GM23338 (cell line): ENCODE results near the gene TMA7B. TPM values are rescaled to one million over a fixed set of nuclear protein-coding genes. Genes with fewer than 3 reads are reported as not detected.

Experiments used
- ATAC-seq: fragments of 200-7000 bp; cut with Tn5 transposase; 3 replicates; pipeline ENCODE4 v1.9.1; 2020
- DNase-seq: peaks from one replicate; pipeline ENCODE4 v3.0.0-alpha.2; 2015; ENCODE audit warnings: low spot score
- H2AFZ ChIP-seq: fragments of 200-600 bp; sonication (generic); 2 replicates; pipeline ENCODE4 v1.8.0; 2016; ENCODE audit warnings: antibody characterized with exemption, mild to moderate bottlenecking, moderate library complexity
- H3F3A ChIP-seq: fragments of 200-600 bp; sonication (generic); replicated peaks from 2 replicates; pipeline ENCODE4 v1.8.0; 2017; ENCODE audit warnings: antibody characterized with exemption, mixed run types, low read depth
- H3K27ac ChIP-seq: fragments of 200-600 bp; sonication (generic); 2 replicates; pipeline ENCODE4 v1.6.1; 2016; ENCODE audit warnings: low read depth
- H3K27me3 ChIP-seq: fragments of 200-600 bp; sonication (generic); 2 replicates; pipeline ENCODE4 v1.8.0; 2016; ENCODE audit warnings: mild to moderate bottlenecking, mixed run types, moderate library complexity; ENCODE audit not compliant: insufficient read depth
- H3K36me3 ChIP-seq: fragments of 200-600 bp; sonication (generic); 2 replicates; pipeline ENCODE4 v1.8.0; 2016; ENCODE audit warnings: mild to moderate bottlenecking; ENCODE audit not compliant: insufficient read depth
- H3K4me1 ChIP-seq: fragments of 200-600 bp; sonication (generic); 2 replicates; pipeline ENCODE4 v1.8.0; 2016; ENCODE audit warnings: mild to moderate bottlenecking, moderate library complexity; ENCODE audit not compliant: insufficient read depth
- H3K4me2 ChIP-seq: fragments of 200-600 bp; sonication (generic); 2 replicates; pipeline ENCODE4 v1.7.1; 2017; ENCODE audit warnings: mixed run types
- H3K4me3 ChIP-seq: fragments of 200-600 bp; sonication (generic); 2 replicates; pipeline ENCODE4 v1.6.1; 2016; ENCODE audit warnings: mixed run types
- H3K79me2 ChIP-seq: fragments of 200-600 bp; sonication (generic); replicated peaks from 2 replicates; pipeline ENCODE4 v1.8.0; 2017; ENCODE audit warnings: mild to moderate bottlenecking; ENCODE audit not compliant: insufficient read depth
- H3K9me2 ChIP-seq: fragments of 200-600 bp; sonication (generic); 2 replicates; pipeline ENCODE4 v1.8.0; 2017; ENCODE audit not compliant: insufficient read depth
- H4K20me1 ChIP-seq: fragments of 200-600 bp; sonication (generic); replicated peaks from 2 replicates; pipeline ENCODE4 v1.8.0; 2017; ENCODE audit warnings: mild to moderate bottlenecking; ENCODE audit not compliant: insufficient read depth
- H3K27ac Mint-ChIP-seq: 2 replicates; pipeline ENCODE4 v1.8.0; 2020; ENCODE audit warnings: inconsistent platforms, mild to moderate bottlenecking, moderate library complexity, mixed read lengths
- H3K27me3 Mint-ChIP-seq: 3 replicates; pipeline ENCODE4 v1.8.0; 2022; ENCODE audit warnings: low read depth, mild to moderate bottlenecking, moderate library complexity, mixed read lengths, inconsistent platforms; ENCODE audit not compliant: insufficient read depth, poor library complexity
- H3K36me3 Mint-ChIP-seq: 3 replicates; pipeline ENCODE4 v1.8.0; 2021; ENCODE audit warnings: low read depth, mild to moderate bottlenecking, inconsistent platforms, moderate library complexity, mixed read lengths
- H3K4me1 Mint-ChIP-seq: 3 replicates; pipeline ENCODE4 v1.8.0; 2020; ENCODE audit warnings: mild to moderate bottlenecking, inconsistent platforms, mixed read lengths
- H3K4me3 Mint-ChIP-seq: 3 replicates; pipeline ENCODE4 v1.8.0; 2021; ENCODE audit warnings: moderate library complexity, mild to moderate bottlenecking, inconsistent platforms, mixed read lengths
- H3K9me3 Mint-ChIP-seq: 3 replicates; pipeline ENCODE4 v1.8.0; 2020; ENCODE audit warnings: moderate library complexity, mild to moderate bottlenecking, inconsistent platforms, mixed read lengths
- CREB1 ChIP-seq: fragments of 250-450 bp; sonication (Bioruptor Pico); IDR thresholded peaks from 2 replicates; pipeline ENCODE4 v1.5.0; 2020; ENCODE audit warnings: low read depth, mild to moderate bottlenecking, moderate library complexity
- CTCF ChIP-seq, 2 experiments: fragments of 200-600 bp in 1 of 2; sonication (generic) in 1 of 2; conservative IDR thresholded peaks; 2 replicates each; pipeline versions ENCODE4 v1.5.1 to v1.6.1; 2016 to 2017; ENCODE audit warnings: antibody characterized with exemption in 2 of 2, low read depth in 2 of 2, mild to moderate bottlenecking in 2 of 2, moderate library complexity in 1 of 2
- ETS1 ChIP-seq: IDR thresholded peaks from 2 replicates; pipeline ENCODE4 v1.6.1; 2016; ENCODE audit warnings: antibody characterized with exemption
- EZH2 ChIP-seq: fragments of 200-600 bp; sonication (generic); IDR thresholded peaks from one replicate; pipeline ENCODE4 v1.8.0; 2017; ENCODE audit warnings: antibody characterized with exemption, mild to moderate bottlenecking, low read depth; ENCODE audit not compliant: unreplicated experiment
- EZH2phosphoT487 ChIP-seq: fragments of 200-600 bp; sonication (generic); IDR thresholded peaks from one replicate; pipeline ENCODE4 v1.8.1; 2018; ENCODE audit warnings: antibody characterized with exemption; ENCODE audit not compliant: unreplicated experiment
- JUNB ChIP-seq: IDR thresholded peaks from one replicate; pipeline ENCODE4 v1.6.1; 2016; ENCODE audit warnings: antibody characterized with exemption; ENCODE audit not compliant: unreplicated experiment
- NANOG ChIP-seq: IDR thresholded peaks from 2 replicates; pipeline ENCODE4 v1.6.1; 2016; ENCODE audit warnings: antibody characterized with exemption, borderline replicate concordance
- POLR2AphosphoS5 ChIP-seq: IDR thresholded peaks from 2 replicates; pipeline ENCODE4 v1.6.1; 2016; ENCODE audit warnings: antibody characterized with exemption, low read depth
- STAT1 ChIP-seq: IDR thresholded peaks from one replicate; pipeline ENCODE4 v1.6.1; 2016; ENCODE audit warnings: antibody characterized with exemption; ENCODE audit not compliant: unreplicated experiment
- ZNF114 ChIP-seq: fragments of 250-450 bp; sonication (Bioruptor Pico); IDR thresholded peaks from 2 replicates; pipeline ENCODE4 v1.5.0; 2020; ENCODE audit warnings: mild to moderate bottlenecking, moderate library complexity
- ZNF331 ChIP-seq: fragments of 250-450 bp; sonication (Bioruptor Pico); IDR thresholded peaks from 2 replicates; pipeline ENCODE4 v1.5.0; 2020; ENCODE audit warnings: low read depth, mild to moderate bottlenecking, moderate library complexity
- ZNF462 ChIP-seq: fragments of 250-450 bp; sonication (Bioruptor Pico); IDR thresholded peaks from 2 replicates; pipeline ENCODE4 v1.5.0; 2020; ENCODE audit warnings: mild to moderate bottlenecking, moderate library complexity
- polyA plus RNA-seq: library from polyadenylated mRNA; unstranded; fragments of >200 nt; fragmentation: Nextera tagmentation; extraction: Ambion mirVana; gene quantifications from 2 replicates; pipeline ENCODE4 v1.2.1, GENCODE V29; 2016
- total RNA-seq: library from RNA; depleted of rRNA; stranded (reverse); fragments of >200 nt; shearing (Covaris generic); gene quantifications from 2 replicates; pipeline ENCODE4 v1.2.3, GENCODE V29; 2014
- TF ChIP-seq, protein P1 (sequence below): IDR thresholded peaks from one replicate; pipeline ENCODE4 v1.6.1; 2018; ENCODE audit warnings: antibody characterized with exemption; ENCODE audit not compliant: unreplicated experiment

The TMA7B gene
- total and polyA plus RNA-seq, 2 experiments from 2014 or later: not detected

DNA sequence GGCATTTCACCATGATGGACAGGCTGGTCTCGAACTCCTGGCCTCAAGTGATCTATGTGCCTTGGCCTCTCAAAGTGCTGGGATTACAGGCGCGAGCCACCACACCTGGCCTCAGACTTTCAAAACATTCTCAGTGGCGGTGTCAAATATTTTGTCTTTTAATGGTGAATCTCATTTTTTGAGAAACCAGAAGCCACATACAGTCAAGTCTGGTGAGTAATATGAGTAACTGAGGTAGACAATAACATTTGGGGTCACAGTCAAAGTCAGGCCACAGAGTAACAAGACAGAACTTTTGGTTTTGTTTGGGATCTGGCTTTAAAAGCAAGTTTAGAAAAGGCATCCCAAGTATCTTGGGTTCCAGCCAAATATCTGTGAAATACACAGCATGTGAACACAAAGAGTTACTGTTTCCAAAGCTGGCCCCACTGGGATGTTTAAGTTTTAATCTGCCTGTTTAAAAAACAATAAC lies 5.6 kb upstream of the TMA7B start:
- no peak overlapping the region for H3K4me2 ChIP-seq
- DNase-seq (no peak), ATAC-seq (no peak)
- H3K4me1 ChIP-seq: peaks cover 4% of the 10 kb centered on the region; the same call in 1 of the 2 replicates
- no peaks in the 10 kb centered on the region for H3K36me3 ChIP-seq
- no peaks in the 10 kb centered on the region for H3K27me3 ChIP-seq
- H3K27ac Mint-ChIP-seq: no peak overlapping the region
- H3K9me2 ChIP-seq: peaks cover 4% of the 10 kb centered on the region; the same call in 1 of the 2 replicates
- H3K36me3 Mint-ChIP-seq: no peaks in the 10 kb centered on the region; the same call in 2 of the 3 replicates
- peaks cover 40% of the 10 kb centered on the region for H3K4me1 Mint-ChIP-seq
- H4K20me1 ChIP-seq: no peaks in the 10 kb centered on the region
- H3K9me3 Mint-ChIP-seq: peaks cover 3% of the 10 kb centered on the region; the same call in 1 of the 3 replicates
- no peak overlapping the region for H2AFZ ChIP-seq
- H3K4me3 Mint-ChIP-seq: no peak overlapping the region
- no peak overlapping the region for H3K4me3 ChIP-seq
- no peak for TF ChIP-seq NANOG
- no peak for TF ChIP-seq STAT1
- no peak for TF ChIP-seq ETS1
- no peak for TF ChIP-seq EZH2phosphoT487
- TF ChIP-seq JUNB: no peak
- TF ChIP-seq ZNF462 (CRISPR knock-in tag): no peak
- no peak for TF ChIP-seq ZNF114
- TF ChIP-seq CTCF (conservative IDR thresholded peaks at IDR 0.05; ENCODE audit: low read depth in 2 of 2): no peak
- no peak for TF ChIP-seq POLR2AphosphoS5
- TF ChIP-seq ZNF331: no peak
- TF ChIP-seq, protein P1, sequence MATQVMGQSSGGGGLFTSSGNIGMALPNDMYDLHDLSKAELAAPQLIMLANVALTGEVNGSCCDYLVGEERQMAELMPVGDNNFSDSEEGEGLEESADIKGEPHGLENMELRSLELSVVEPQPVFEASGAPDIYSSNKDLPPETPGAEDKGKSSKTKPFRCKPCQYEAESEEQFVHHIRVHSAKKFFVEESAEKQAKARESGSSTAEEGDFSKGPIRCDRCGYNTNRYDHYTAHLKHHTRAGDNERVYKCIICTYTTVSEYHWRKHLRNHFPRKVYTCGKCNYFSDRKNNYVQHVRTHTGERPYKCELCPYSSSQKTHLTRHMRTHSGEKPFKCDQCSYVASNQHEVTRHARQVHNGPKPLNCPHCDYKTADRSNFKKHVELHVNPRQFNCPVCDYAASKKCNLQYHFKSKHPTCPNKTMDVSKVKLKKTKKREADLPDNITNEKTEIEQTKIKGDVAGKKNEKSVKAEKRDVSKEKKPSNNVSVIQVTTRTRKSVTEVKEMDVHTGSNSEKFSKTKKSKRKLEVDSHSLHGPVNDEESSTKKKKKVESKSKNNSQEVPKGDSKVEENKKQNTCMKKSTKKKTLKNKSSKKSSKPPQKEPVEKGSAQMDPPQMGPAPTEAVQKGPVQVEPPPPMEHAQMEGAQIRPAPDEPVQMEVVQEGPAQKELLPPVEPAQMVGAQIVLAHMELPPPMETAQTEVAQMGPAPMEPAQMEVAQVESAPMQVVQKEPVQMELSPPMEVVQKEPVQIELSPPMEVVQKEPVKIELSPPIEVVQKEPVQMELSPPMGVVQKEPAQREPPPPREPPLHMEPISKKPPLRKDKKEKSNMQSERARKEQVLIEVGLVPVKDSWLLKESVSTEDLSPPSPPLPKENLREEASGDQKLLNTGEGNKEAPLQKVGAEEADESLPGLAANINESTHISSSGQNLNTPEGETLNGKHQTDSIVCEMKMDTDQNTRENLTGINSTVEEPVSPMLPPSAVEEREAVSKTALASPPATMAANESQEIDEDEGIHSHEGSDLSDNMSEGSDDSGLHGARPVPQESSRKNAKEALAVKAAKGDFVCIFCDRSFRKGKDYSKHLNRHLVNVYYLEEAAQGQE: no peak
- no peak for TF ChIP-seq CREB1 (CRISPR knock-in tag)
- no peak for TF ChIP-seq EZH2
- H3K27me3 Mint-ChIP-seq: peaks cover 14% of the 10 kb centered on the region
- H3K79me2 ChIP-seq: no peaks in the 10 kb centered on the region
- H3K27ac ChIP-seq: no peak overlapping the region
- no peaks in the 10 kb centered on the region for H3F3A ChIP-seq
